Measurements from ENCODE around the gene ADAMTSL5.
A peak's percentile ranks its signal among the peaks of the same experiment; 100 is the strongest.

Gene ADAMTSL5

DNA sequence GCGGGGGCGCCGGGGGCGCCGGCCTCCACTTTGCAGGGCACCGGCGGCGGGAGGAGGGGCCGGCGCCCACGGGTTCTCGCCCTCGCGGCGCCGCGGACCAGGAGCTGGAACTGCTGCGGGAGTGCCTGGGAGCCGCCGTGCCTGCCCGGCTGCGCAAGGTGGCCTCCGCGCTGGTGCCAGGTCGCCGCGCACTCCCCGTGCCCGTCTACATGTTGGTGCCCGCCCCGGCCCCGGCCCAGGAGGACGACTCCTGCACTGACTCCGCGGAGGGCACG is 45.7 kb downstream of the ADAMTSL5 start:
- DNase-seq (ENCODE audit: low spot score) = no peak

DNA sequence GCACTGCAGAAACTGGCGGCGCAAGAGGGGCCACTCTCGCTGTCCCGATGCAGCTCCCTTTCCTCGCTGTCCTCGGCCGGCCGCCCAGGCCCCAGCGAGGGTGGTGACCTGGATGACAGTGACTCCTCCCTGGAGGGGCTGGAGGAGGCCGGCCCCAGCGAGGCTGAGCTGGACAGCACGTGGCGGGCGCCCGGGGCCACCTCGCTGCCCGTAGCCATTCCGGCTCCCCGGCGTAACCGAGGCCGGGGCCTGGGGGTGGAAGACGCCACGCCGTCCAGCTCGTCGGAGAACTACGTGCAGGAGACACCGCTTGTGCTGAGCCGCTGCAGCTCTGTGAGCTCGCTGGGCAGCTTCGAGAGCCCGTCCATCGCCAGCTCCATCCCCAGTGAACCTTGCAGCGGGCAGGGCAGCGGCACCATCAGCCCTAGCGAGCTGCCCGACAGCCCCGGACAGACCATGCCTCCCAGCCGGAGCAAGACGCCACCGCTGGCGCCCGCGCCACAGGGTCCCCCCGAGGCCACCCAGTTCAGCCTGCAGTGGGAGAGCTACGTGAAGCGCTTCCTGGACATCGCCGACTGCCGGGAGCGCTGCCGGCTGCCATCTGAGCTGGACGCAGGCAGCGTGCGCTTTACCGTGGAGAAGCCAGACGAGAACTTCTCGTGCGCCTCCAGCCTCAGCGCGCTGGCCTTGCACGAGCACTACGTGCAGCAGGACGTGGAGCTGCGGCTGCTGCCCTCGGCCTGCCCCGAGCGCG is 46.2 kb downstream of the ADAMTSL5 start:
- DNase-seq (ENCODE audit: low spot score) = no peak

DNA sequence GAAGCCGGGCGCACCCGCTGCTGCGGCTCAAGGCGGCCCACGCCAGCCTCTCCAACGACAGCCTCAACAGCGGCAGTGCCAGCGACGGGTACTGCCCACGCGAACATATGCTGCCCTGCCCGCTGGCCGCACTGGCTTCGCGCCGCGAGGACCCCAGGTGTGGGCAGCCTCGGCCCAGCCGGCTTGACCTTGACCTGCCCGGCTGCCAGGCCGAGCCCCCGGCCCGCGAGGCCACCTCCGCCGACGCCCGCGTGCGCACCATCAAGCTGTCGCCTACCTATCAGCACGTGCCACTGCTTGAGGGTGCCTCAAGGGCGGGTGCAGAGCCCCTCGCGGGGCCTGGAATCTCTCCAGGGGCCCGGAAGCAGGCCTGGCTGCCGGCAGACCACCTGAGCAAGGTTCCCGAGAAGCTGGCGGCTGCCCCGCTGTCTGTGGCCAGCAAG is 46.8 kb downstream of the ADAMTSL5 start:
- no peak for DNase-seq (ENCODE audit: low spot score)

DNA sequence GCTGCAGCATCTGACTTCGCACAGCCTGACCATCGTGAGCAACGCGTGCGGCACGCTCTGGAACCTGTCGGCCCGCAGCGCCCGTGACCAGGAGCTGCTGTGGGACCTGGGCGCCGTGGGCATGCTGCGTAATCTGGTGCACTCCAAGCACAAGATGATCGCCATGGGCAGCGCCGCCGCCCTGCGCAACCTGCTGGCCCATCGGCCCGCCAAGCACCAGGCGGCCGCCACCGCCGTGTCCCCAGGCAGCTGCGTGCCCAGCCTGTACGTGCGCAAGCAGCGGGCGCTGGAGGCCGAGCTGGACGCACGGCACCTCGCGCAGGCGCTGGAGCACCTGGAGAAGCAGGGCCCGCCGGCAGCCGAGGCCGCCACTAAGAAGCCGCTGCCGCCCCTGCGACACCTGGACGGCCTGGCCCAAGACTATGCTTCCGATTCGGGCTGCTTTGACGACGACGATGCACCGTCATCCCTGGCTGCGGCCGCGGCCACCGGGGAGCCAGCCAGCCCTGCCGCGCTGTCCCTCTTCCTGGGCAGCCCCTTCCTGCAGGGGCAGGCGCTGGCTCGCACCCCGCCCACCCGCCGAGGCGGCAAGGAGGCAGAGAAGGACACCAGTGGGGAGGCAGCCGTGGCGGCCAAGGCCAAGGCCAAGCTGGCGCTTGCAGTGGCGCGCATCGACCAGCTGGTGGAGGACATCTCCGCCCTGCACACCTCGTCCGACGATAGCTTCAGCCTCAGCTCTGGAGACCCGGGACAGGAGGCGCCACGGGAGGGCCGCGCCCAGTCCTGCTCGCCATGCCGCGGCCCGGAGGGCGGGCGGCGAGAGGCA is 47.4 kb downstream of the ADAMTSL5 start:
- DNase-seq (ENCODE audit: low spot score) = no peak

DNA sequence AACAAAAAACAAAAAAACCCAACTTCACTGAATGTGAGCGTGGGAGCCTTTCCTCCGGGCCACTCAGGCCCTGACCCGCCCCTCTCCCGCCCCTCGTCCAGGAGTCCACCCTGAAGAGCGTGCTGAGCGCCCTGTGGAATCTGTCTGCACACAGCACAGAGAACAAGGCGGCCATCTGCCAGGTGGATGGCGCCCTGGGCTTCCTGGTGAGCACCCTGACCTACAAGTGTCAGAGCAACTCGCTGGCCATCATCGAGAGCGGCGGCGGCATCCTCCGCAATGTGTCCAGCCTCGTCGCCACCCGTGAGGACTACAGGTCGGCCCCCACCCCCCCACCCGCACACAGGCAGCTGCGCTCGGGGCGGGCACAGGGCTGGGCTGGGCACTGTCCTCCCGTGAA is 51.0 kb downstream of the ADAMTSL5 start:
- no peak for DNase-seq (ENCODE audit: low spot score)

DNA sequence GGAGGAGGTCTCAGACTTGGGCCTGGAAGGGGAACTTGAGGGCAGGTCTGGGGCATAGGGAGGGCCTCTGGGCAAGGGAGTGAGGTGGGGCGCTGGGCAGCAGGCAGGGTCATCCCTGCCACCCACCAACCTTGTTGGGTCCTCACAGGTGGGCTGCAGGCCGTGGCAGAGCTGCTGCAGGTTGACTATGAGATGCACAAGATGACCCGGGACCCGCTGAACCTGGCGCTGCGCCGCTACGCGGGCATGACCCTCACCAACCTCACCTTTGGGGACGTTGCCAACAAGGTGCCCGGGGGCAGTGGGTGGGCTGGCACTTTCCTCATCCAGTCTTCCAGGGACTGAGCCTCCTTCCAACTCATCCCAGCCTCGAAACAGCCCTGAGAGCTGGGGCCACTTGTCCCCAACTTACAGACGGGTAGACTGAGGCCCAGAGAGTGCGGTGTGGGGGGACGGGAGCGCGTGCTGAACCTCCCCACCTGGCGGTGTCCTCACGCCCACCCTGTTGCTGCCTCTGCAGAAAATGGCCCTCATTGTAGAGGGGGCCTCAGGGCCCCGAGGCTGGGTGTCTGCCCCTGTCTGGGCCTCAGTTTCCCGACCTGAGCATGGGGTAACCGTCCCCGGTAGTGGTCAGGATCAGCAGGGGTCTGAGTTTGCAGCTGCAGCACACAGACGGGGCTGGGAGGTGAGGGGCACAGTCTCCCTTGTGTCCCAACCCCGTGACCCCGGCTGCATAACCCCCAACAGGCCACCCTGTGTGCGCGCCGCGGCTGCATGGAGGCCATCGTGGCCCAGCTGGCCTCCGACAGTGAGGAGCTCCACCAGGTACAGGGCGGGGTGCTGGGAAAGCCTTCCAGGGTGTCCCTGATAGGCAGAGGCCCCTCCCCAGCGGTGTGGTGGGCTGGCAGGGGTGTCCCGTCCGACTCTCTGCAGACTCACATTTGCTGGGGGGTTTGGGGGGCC is 52.5 kb downstream of the ADAMTSL5 start:
- DNase-seq (ENCODE audit: low spot score) = no peak

DNA sequence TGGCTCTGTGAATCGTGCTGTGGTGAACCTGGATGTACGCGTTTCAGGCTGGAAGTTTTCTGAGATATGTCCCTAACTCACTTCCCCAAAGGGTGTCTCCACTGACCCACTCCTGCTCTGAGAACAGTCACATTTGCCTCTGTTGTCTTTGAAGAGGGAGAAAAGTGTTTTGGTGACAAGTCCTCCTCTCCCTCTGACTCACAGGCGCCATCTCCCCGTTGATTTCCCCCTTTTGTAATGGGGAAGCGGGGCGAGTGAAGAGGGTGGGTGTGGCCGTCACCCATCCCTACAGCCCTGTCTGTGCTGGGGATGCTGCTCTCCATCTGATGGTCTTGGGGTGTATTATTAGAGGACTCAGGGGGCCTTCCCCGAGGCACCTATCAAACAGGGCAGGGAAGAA is 53.3 kb downstream of the ADAMTSL5 start:
- no peak for DNase-seq (ENCODE audit: low spot score)

DNA sequence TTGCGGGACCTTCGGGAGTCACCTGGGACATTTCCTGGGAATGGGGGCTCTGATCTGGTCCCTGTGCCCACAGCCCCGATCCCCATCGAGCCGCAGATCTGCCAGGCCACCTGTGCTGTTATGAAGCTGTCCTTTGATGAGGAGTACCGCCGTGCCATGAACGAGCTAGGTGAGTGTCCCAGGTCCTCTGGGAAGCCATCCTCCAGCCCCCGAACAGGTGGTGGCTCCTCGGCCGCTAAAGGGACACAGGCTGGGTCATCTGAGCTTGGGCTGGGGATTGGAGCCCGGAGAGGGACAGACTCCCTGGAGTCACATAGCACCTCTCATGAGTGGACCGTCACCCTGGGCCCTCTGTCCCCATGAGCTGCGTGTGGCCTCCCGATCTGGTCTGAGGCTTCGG is 54.9 kb downstream of the ADAMTSL5 start:
- no peak for DNase-seq (ENCODE audit: low spot score)

DNA sequence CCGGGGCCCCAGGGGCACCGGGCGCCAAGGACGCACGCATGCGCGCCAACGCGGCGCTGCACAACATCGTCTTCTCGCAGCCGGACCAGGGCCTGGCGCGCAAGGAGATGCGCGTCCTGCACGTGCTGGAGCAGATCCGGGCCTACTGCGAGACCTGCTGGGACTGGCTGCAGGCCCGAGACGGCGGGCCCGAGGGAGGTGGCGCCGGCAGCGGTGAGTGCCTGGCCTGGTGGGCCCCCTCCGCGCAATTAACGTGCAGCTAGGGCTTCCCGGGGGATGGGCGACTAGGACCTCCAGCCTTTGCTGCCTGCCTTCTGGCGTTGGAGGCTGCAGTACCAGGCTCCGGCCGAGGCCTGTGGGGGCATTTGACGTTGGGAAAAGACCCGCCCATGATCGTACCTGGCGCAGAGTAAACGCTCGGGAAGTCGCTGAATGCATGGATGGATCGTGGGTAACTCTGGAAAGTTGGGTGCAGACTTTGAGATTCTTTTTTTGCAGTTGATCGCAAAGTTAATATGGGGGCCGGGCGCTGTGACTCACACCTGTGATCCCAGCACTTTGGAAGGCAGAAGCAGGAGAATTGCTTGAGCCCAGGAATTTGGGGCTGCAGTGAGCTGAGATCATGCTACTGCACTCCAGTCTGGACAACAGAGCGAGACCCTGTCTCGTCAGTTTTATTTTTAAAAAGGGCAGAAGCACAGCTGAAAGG is 55.6 kb downstream of the ADAMTSL5 start:
- no peak for DNase-seq (ENCODE audit: low spot score)

DNA sequence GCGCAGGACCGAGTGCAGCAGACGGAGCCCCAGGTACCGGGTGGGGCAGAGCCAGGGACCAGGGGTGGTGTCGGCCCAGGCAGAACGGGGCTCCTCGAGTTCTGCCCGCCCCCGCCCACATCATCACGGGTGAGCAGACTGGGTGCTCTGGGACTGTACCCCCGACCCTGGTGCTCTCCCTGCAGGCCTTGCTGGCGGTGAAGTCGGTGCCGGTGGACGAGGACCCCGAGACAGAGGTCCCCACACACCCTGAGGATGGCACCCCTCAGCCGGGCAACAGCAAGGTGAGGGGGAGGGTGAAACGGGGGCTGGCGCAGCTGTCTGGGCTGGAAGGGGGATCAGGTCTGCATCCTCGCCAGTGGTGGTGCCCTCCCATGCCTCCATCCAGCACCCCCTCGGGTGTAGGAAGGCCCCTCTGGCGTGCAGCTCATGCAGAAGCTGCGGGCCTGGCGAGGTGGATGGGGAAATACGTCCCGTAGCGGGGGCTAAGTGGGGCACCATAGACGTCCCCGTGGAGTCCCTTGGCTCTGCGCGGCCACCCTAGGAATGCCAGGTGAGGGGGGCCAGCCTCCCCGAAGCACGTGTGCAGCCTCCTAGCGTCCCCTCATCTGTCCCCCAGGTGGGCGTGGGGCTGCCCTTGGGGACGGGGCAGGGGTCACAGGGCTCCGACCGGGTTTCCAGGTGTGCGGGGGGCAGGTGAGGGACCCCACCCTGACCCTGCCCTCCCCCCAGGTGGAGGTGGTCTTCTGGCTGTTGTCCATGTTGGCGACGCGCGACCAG is 56.5 kb downstream of the ADAMTSL5 start:
- no peak for DNase-seq (ENCODE audit: low spot score)

DNA sequence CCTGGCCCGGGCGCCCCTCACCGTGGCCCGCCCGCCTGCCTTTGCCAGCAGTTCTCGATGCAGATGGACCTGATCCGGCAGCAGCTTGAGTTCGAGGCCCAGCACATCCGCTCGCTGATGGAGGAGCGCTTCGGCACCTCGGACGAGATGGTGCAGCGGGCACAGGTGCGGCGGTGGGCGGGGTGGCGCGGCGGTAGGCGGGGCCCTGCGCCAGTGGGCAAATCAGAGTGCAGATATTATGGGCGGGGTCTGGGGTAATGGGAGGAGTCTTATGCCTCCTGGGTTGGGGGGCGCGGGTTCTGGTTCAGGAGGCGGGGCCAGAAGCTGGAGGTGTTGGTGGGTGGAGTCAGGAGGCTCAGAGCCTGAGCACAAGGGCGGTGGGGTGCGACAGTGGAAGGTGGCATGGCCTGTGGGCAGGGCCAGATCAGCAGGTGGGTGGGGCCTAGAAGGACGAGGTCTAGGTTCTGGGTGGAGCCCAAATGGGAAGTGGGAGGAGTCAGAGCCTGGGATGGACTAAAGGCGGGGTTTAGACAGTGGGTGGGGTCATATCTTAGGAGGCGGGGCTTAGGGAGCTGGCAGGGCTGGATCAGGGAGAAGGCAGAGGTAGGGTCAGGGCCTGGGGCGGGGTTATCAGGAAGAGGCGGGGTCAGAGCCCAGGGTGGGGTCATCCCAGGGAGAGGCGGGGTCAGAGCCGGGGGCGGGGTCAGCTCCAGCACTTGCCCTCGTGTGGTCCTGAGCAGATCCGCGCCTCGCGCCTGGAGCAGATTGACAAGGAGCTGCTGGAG is 57.3 kb downstream of the ADAMTSL5 start:
- DNase-seq (ENCODE audit: low spot score) = peak; percentile 69

All from pons (tissue), 1 donor.